WTC11 (cell line): ENCODE data around the gene KLHL4.

Experiments
- ATF6 ChIP-seq: sonication (generic); formaldehyde crosslinking; IDR thresholded peaks from 2 replicates; pipeline ENCODE4 v1.8.1; 2023; ENCODE audit warnings: mild to moderate bottlenecking, missing genetic modification reagents
- CREB1 ChIP-seq: sonication (generic); formaldehyde crosslinking; IDR thresholded peaks from 2 replicates; pipeline ENCODE4 v1.8.0; 2023; ENCODE audit warnings: mild to moderate bottlenecking, missing genetic modification reagents
- CREM ChIP-seq: sonication (generic); formaldehyde crosslinking; IDR thresholded peaks from 2 replicates; pipeline ENCODE4 v1.8.1; 2022; ENCODE audit warnings: mild to moderate bottlenecking, missing genetic modification reagents, moderate library complexity
- CTCF ChIP-seq: fragments of 200-600 bp; IDR thresholded peaks from 2 replicates; pipeline ENCODE4 v1.8.0; 2022; ENCODE audit warnings: antibody characterized with exemption
- MAX ChIP-seq: sonication (generic); formaldehyde crosslinking; IDR thresholded peaks from 2 replicates; pipeline ENCODE4 v1.8.0; 2022; ENCODE audit warnings: mild to moderate bottlenecking, missing genetic modification reagents
- NR2C2 ChIP-seq: sonication (generic); formaldehyde crosslinking; IDR thresholded peaks from 2 replicates; pipeline ENCODE4 v1.8.0; 2022; ENCODE audit warnings: mild to moderate bottlenecking, missing genetic modification reagents
- OVOL2 ChIP-seq: fragments of 250-450 bp; sonication (Bioruptor Pico); IDR thresholded peaks from 2 replicates; pipeline ENCODE4 v1.9.0; 2021; ENCODE audit warnings: mild to moderate bottlenecking, borderline replicate concordance
- SOX15 ChIP-seq: fragments of 250-450 bp; sonication (Bioruptor Pico); IDR thresholded peaks from 2 replicates; pipeline ENCODE4 v1.9.0; 2021; ENCODE audit warnings: mild to moderate bottlenecking
- TP53 ChIP-seq: sonication (generic); formaldehyde crosslinking; IDR thresholded peaks from 2 replicates; pipeline ENCODE4 v1.8.1; 2023; ENCODE audit warnings: mild to moderate bottlenecking, missing genetic modification reagents
- ZNF138 ChIP-seq: sonication (generic); formaldehyde crosslinking; conservative IDR thresholded peaks from 2 replicates; pipeline ENCODE4 v1.8.1; 2022; ENCODE audit warnings: mild to moderate bottlenecking, moderate library complexity, missing genetic modification reagents
- TF ChIP-seq, protein P1 (sequence below): fragments of 250-450 bp; sonication (Bioruptor Pico); IDR thresholded peaks from 2 replicates; pipeline ENCODE4 v2.1.2; 2022; ENCODE audit warnings: mild to moderate bottlenecking, moderate library complexity
- TF ChIP-seq, protein P2 (sequence below): sonication (generic); formaldehyde crosslinking; IDR thresholded peaks from 2 replicates; pipeline ENCODE4 v1.8.0; 2022; ENCODE audit warnings: mild to moderate bottlenecking, missing genetic modification reagents
- TF ChIP-seq, protein P3 (sequence below): sonication (generic); formaldehyde crosslinking; IDR thresholded peaks from 2 replicates; pipeline ENCODE4 v1.8.1; 2023; ENCODE audit warnings: mild to moderate bottlenecking, missing genetic modification reagents, moderate library complexity

GRCh38 chrX:87697409-87697808 lies 179.8 kb downstream of the KLHL4 start:
- TF ChIP-seq, protein P1, sequence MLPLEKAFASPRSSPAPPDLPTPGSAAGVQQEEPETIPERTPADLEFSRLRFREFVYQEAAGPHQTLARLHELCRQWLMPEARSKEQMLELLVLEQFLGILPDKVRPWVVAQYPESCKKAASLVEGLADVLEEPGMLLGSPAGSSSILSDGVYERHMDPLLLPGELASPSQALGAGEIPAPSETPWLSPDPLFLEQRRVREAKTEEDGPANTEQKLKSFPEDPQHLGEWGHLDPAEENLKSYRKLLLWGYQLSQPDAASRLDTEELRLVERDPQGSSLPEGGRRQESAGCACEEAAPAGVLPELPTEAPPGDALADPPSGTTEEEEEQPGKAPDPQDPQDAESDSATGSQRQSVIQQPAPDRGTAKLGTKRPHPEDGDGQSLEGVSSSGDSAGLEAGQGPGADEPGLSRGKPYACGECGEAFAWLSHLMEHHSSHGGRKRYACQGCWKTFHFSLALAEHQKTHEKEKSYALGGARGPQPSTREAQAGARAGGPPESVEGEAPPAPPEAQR (CRISPR knock-in tag): no peak
- TF ChIP-seq CTCF (no peak), CREB1 (no peak), TP53 (no peak), NR2C2 (CRISPR knock-in tag) (no peak), OVOL2 (CRISPR knock-in tag) (no peak), SOX15 (CRISPR knock-in tag) (no peak), CREM (no peak), MAX (no peak), ATF6 (no peak), ZNF138 (CRISPR knock-in tag) (no peak)
- TF ChIP-seq, protein P2, sequence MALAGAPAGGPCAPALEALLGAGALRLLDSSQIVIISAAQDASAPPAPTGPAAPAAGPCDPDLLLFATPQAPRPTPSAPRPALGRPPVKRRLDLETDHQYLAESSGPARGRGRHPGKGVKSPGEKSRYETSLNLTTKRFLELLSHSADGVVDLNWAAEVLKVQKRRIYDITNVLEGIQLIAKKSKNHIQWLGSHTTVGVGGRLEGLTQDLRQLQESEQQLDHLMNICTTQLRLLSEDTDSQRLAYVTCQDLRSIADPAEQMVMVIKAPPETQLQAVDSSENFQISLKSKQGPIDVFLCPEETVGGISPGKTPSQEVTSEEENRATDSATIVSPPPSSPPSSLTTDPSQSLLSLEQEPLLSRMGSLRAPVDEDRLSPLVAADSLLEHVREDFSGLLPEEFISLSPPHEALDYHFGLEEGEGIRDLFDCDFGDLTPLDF (CRISPR knock-in tag): no peak
- TF ChIP-seq, protein P3, sequence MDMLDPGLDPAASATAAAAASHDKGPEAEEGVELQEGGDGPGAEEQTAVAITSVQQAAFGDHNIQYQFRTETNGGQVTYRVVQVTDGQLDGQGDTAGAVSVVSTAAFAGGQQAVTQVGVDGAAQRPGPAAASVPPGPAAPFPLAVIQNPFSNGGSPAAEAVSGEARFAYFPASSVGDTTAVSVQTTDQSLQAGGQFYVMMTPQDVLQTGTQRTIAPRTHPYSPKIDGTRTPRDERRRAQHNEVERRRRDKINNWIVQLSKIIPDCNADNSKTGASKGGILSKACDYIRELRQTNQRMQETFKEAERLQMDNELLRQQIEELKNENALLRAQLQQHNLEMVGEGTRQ (CRISPR knock-in tag): no peak
